PC-9 (cell line): ENCODE results near the gene KIF21A. TPM values are rescaled to one million over a fixed set of nuclear protein-coding genes. Genes with fewer than 3 reads are reported as not detected.
A peak's percentile ranks its signal among the peaks of the same experiment; 100 is the strongest.
"Not testable (repeated sequence)": the region's sequence is repeated elsewhere in the genome, so short reads cannot be mapped to it uniquely, and the experiment has no call there.

Experiments used
- BruUV-seq: library from RNA; stranded (reverse); fragments of 400-500 nt; replicated peaks from 2 replicates; lab custom pipeline; 2021; lab: Mats Ljungman, UMichigan
- CTCF ChIA-PET: fragments of 300-600 bp; sonication (Branson Sonifier 250); formaldehyde crosslinking; loops from one replicate; lab custom pipeline; 2022; ENCODE audit warnings: antibody characterized with exemption; lab: Charles Lee
- POLR2A ChIA-PET: fragments of 300-600 bp; sonication (Branson Sonifier 250); formaldehyde crosslinking; loops from one replicate; lab custom pipeline; 2022; ENCODE audit warnings: antibody characterized with exemption; ENCODE audit not compliant: unreplicated experiment; lab: Charles Lee
- DNase-seq, 2 experiments: peaks; one replicate each; pipeline versions ENCODE4 v3.0.0 to v3.0.0-alpha.2; 2015 to 2022; ENCODE audit warnings: mixed read lengths in 1 of 2
- H2AFZ ChIP-seq: fragments of 200-600 bp; sonication (generic); 2 replicates; pipeline ENCODE4 v1.8.1; 2017; ENCODE audit warnings: antibody characterized with exemption
- H3F3A ChIP-seq: fragments of 200-600 bp; sonication (generic); 2 replicates; pipeline ENCODE4 v1.8.1; 2017; ENCODE audit warnings: antibody characterized with exemption, mild to moderate bottlenecking, low read depth; ENCODE audit not compliant: insufficient read depth
- H3K27ac ChIP-seq: fragments of 200-600 bp; sonication (generic); 2 replicates; pipeline ENCODE4 v1.6.1; 2016; ENCODE audit warnings: mixed run types
- H3K27me3 ChIP-seq: fragments of 200-600 bp; sonication (generic); 2 replicates; pipeline ENCODE4 v1.6.1; 2016; ENCODE audit warnings: low read depth, mixed run types; ENCODE audit not compliant: insufficient read depth
- H3K36me3 ChIP-seq: fragments of 200-600 bp; sonication (generic); 2 replicates; pipeline ENCODE4 v1.6.1; 2016; ENCODE audit warnings: low read depth, mixed run types
- H3K4me1 ChIP-seq: fragments of 200-600 bp; sonication (generic); replicated peaks from 2 replicates; pipeline ENCODE4 v1.6.1; 2016; ENCODE audit warnings: mixed run types; ENCODE audit not compliant: insufficient read depth
- H3K4me2 ChIP-seq: fragments of 200-600 bp; sonication (generic); 2 replicates; pipeline ENCODE4 v1.6.1; 2017; ENCODE audit warnings: mixed run types
- H3K4me3 ChIP-seq: fragments of 200-600 bp; sonication (generic); 2 replicates; pipeline ENCODE4 v1.6.1; 2016; ENCODE audit warnings: mixed run types
- H3K79me2 ChIP-seq: fragments of 200-600 bp; sonication (generic); 2 replicates; pipeline ENCODE4 v1.6.1; 2017; ENCODE audit warnings: low read depth, mixed run types
- H3K9me2 ChIP-seq: fragments of 200-600 bp; sonication (generic); 2 replicates; pipeline ENCODE4 v1.8.1; 2017; ENCODE audit warnings: mild to moderate bottlenecking; ENCODE audit not compliant: insufficient read depth
- H3K9me3 ChIP-seq: fragments of 200-600 bp; sonication (generic); 2 replicates; pipeline ENCODE4 v1.8.1; 2016; ENCODE audit warnings: low read depth; ENCODE audit not compliant: insufficient read depth
- H4K20me1 ChIP-seq: fragments of 200-600 bp; sonication (generic); 2 replicates; pipeline ENCODE4 v1.8.1; 2017; ENCODE audit not compliant: insufficient read depth
- EZH2 ChIP-seq: fragments of 200-600 bp; sonication (generic); IDR thresholded peaks from 2 replicates; pipeline ENCODE4 v1.8.0; 2017; ENCODE audit warnings: antibody characterized with exemption, low read depth
- intact Hi-C: fragments of 100-400 bp; cut with micrococcal nuclease; formaldehyde crosslinking; loops from one replicate; pipeline ENCODE4 v1.10.0; 2022; ENCODE audit not compliant: unreplicated experiment
- total RNA-seq: library from RNA; stranded (reverse); gene quantifications from 2 replicates; pipeline ENCODE4 v1.2.3, GENCODE V29; 2021
- TF ChIP-seq, protein P1 (sequence below): fragments of 200-600 bp; sonication (generic); conservative IDR thresholded peaks from 2 replicates; pipeline ENCODE4 v1.6.1; 2017; ENCODE audit warnings: mixed run types, antibody characterized with exemption, mild to moderate bottlenecking, moderate library complexity

Gene KIF21A
- total RNA-seq, 1 experiment from 2014 or later, result 13.6 TPM

- Histone ChIP-seq H3K4me3 (no peak overlapping the region), H3K9me3 (no peaks in the 10 kb centered on the region), H2AFZ (no peak overlapping the region), H3K9me2 (no peaks in the 10 kb centered on the region), H3F3A (no peaks in the 10 kb centered on the region), H3K27me3 (no peaks in the 10 kb centered on the region), H3K36me3 (no peaks in the 10 kb centered on the region), H3K4me1 (no peaks in the 10 kb centered on the region), H4K20me1 (no peaks in the 10 kb centered on the region), H3K27ac (no peak overlapping the region), H3K79me2 (no peaks in the 10 kb centered on the region), H3K4me2 (no peak overlapping the region)
- BruUV-seq, result no TSS peak
- ChIA-PET POLR2A (no interaction called here), CTCF (no interaction called here)
- intact Hi-C loops, result no loop called here
- no peak for TF ChIP-seq EZH2
- TF ChIP-seq, protein P1, sequence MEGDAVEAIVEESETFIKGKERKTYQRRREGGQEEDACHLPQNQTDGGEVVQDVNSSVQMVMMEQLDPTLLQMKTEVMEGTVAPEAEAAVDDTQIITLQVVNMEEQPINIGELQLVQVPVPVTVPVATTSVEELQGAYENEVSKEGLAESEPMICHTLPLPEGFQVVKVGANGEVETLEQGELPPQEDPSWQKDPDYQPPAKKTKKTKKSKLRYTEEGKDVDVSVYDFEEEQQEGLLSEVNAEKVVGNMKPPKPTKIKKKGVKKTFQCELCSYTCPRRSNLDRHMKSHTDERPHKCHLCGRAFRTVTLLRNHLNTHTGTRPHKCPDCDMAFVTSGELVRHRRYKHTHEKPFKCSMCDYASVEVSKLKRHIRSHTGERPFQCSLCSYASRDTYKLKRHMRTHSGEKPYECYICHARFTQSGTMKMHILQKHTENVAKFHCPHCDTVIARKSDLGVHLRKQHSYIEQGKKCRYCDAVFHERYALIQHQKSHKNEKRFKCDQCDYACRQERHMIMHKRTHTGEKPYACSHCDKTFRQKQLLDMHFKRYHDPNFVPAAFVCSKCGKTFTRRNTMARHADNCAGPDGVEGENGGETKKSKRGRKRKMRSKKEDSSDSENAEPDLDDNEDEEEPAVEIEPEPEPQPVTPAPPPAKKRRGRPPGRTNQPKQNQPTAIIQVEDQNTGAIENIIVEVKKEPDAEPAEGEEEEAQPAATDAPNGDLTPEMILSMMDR, result no peak
- DNase-seq, result no peak
These were observed 33.2 kb upstream of the KIF21A start for GRCh38 chr12:39476121-39476520.

- H3K27ac ChIP-seq, H3K36me3 ChIP-seq, H3K79me2 ChIP-seq, H3K4me1 ChIP-seq, H3K9me3 ChIP-seq, H3K27me3 ChIP-seq, intact Hi-C loops, CTCF ChIA-PET, H4K20me1 ChIP-seq, BruUV-seq, POLR2A ChIA-PET, H3F3A ChIP-seq, H3K9me2 ChIP-seq: not testable (repeated sequence)
- peak; percentile 46 to 48 for DNase-seq
- Histone ChIP-seq H3K4me2 (peak overlapping the region; percentile 68), H2AFZ (peak overlapping the region; percentile 77), H3K4me3 (peak overlapping the region; percentile 52; the same call in 1 of the 2 replicates)
These were observed 32.2 kb upstream of the KIF21A start for GRCh38 chr12:39475136-39475535.

- intact Hi-C loops, result no loop called here
- no peaks in the 10 kb centered on the region for H3K4me1 ChIP-seq
- no peaks in the 10 kb centered on the region for H4K20me1 ChIP-seq
- H3K27ac ChIP-seq, result no peak overlapping the region
- H2AFZ ChIP-seq, result 0 out of 2 replicates have a peak overlapping the region, but pooled peaks have one; percentile 43
- CTCF ChIA-PET, result no interaction called here
- H3K79me2 ChIP-seq, result no peaks in the 10 kb centered on the region
- POLR2A ChIA-PET, result no interaction called here
- no peaks in the 10 kb centered on the region for H3K27me3 ChIP-seq
- H3K4me3 ChIP-seq, result no peak overlapping the region
- no peaks in the 10 kb centered on the region; the same call in 1 of the 2 replicates for H3K9me3 ChIP-seq
- no peak overlapping the region for H3K4me2 ChIP-seq
- no peaks in the 10 kb centered on the region for H3F3A ChIP-seq
- no peak for DNase-seq
- TF ChIP-seq, protein P1, result no peak
- TF ChIP-seq EZH2, result no peak
- no TSS peak for BruUV-seq
- H3K9me2 ChIP-seq, result no peaks in the 10 kb centered on the region
- no peaks in the 10 kb centered on the region for H3K36me3 ChIP-seq
These were observed 24.5 kb upstream of the KIF21A start for GRCh38 chr12:39467432-39467870.
